ENCODE measurements around the gene GNL3.
A peak's percentile ranks its signal among the peaks of the same experiment; 100 is the strongest.
"Not testable (repeated sequence)": the region's sequence is repeated elsewhere in the genome, so short reads cannot be mapped to it uniquely, and the experiment has no call there.

GNL3 gene, protein sequence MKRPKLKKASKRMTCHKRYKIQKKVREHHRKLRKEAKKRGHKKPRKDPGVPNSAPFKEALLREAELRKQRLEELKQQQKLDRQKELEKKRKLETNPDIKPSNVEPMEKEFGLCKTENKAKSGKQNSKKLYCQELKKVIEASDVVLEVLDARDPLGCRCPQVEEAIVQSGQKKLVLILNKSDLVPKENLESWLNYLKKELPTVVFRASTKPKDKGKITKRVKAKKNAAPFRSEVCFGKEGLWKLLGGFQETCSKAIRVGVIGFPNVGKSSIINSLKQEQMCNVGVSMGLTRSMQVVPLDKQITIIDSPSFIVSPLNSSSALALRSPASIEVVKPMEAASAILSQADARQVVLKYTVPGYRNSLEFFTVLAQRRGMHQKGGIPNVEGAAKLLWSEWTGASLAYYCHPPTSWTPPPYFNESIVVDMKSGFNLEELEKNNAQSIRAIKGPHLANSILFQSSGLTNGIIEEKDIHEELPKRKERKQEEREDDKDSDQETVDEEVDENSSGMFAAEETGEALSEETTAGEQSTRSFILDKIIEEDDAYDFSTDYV

DNA sequence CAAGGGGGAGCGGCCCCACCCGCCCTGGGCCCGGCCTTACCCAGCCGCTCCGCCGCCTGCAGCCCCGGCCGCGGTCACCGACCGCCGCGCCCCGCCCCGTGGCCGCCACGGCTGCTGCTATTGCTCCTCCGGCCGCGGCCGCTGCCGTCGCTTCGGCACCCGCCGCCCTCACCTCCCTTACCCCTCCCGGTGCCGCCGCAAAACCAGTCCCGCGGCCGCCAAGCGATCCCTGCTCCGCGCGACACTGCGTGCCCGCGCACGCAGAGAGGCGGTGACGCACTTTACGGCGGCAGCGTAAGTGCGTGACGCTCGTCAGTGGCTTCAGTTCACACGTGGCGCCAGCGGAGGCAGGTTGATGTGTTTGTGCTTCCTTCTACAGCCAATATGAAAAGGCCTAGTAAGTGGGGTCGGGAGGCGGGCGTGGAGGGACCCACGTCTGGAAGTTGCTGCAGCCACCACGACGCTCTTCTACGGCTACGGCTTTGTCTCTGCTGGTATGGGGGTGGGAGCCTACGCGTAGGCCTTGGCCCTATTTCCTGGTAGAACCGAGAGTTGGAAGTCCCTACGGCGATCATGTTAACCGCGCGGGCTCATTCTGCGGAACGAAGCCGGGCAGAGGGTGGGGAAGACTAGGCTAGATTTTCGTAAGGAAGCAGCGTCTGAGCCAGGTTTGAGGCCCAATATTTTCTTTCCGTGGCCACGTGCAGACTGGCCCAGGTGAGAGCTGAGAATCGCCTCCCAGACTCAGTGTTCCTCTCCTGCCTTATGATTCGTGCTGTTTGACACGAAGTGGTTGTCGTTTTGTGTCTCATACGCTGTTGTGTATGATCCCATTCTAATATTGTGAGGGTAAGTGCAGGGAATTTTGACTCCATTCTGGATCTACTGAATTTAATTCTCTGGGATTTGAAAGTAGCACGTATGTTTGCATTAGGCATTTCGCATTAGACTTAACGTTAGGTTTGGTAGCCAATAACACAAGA, at the start of gene GNL3, which contains the start of gene PBRM1:
GNL3 (plus strand) TSS at position 324 of the 983 bp plus-strand sequence; CDS start at position 385, 61 bp downstream.
PBRM1 (minus strand) TSS at position 205 of the 983 bp plus-strand sequence.
- peak; percentile 85 for DNase-seq (ENCODE audit: low read depth, low spot score)

DNA sequence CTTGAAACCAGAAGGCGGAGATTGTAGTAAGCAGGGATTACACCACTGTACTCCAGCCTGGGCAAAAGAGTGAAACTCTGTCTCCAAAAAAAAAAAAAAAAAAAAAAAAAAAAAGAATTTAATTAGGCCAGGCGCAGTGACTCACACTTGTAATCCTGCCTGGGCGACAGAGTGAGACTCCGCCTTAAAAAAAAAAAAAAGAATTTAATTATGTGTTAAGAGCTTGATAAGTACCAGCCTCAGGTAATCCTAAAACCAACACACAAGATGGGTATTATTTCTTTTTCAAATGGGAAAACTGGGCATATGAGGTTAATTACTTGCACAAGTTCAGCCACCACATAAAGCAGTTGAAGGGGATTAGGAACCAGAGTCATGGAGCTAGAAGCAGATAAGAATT, 49.2 kb upstream of the GNL3 start:
- DNase-seq (ENCODE audit: low read depth, low spot score), result no peak

DNA sequence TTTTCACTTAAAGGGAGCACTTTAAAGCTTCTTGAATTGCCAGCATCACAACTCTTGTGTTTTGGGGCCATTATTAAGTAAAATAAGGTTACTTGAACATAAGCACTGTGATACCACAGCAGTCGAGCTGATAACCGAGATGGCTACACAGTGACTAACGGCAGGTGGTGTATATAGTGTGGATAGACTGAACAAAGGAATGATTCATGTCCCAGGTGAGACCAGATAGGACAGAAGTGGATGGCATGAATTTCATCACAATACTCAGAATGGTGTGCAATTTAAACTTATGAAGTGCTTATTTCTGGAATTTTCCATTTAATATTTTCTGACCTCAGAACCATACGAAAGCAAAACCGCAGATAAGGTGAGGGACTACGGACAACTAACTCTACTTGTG, 40.3 kb upstream of the GNL3 start:
- DNase-seq (ENCODE audit: low read depth, low spot score), result no peak

DNA sequence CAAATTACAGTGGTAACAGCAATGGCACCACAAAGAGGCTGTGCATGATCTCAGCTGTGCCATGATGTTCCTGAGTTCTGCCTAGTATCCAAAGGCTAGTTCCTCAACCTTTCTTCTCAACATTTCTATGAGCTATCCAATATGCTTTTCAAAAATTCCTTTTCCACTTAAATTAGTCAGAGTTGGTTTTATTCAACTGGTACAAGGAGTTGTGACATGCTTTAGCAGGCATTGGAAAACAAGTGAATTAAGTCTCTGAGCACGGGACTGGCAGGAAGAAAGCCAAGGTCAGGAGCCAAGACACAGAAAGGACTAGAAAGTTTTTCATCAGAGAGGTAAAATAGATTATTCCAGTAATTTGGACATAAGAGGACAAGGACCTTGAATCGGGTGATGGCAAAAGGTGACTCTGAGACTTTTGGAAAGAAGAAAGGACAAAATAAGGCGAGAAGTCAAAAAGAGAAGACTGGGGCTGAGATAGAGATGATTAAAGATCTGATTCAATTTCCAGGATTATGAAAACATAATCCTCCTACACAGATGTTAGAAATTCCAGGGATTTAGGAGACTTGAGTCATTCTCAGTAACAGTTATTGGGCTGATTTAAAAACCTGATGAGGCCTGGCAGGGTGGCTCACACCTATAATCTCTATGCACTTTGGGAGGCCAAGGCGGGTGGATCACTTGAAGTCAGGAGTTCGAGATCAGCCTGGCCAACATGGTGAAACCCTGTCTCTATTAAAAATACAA, 36.2 kb upstream of the GNL3 start:
- no peak for DNase-seq (ENCODE audit: low read depth, low spot score)

DNA sequence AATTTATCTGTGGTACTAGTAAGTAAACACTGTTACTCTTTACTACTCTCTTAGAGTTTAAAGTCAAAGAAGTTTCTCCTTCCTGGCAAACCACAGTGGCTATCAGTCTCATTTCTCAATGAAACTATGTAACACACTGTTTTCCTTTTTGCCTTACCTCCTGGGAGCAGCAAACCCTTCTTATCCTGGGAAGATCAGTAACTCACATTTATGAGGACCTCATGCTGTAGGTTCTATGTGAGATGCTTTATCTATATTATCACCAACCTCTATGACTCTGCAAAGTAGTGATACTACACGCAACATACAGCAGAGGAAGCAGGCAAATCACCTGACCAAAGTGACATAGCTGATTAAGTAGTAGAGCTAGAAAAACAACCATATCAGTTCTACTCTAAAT, 35.4 kb upstream of the GNL3 start:
- DNase-seq (ENCODE audit: low read depth, low spot score), result no peak

DNA sequence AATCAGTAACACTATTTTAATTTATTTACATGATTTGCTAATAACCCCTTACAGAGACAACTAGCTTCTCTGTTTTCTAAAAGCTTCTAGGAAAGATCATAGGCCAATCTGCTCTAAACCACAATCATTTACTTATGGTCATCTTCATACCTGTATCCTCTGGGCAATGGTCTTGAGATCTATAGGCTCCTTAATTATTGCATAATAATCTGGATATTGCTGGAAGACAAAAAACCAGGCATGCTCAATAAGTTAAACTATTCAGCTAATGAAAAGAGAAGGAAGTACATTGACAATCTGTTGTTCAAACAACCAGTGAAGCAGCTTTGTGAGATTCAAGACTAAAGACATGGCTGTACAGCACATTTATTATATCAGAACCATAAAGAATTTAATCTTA, 34.2 kb upstream of the GNL3 start:
- DNase-seq (ENCODE audit: low read depth, low spot score), result no peak

DNA sequence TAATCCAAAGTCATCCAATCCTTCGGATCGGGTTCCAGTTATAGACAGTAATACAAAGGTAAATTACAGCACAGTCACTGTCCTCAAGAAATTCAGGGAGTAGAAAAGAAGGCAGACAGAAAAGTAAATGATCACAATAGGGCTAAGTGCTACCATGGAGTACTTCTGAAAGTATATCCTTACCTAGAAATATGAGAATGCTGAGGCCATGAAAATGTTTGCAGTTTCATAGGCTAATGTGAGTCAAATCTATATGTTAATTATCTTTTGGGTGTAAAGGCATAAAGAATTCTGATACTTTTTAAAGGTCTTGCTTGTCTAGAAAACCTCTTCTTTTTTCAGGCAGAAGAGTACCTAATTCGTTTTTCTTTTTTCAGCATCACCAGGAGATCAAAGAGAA, 29.9 kb upstream of the GNL3 start:
- no peak for DNase-seq (ENCODE audit: low read depth, low spot score)

DNA sequence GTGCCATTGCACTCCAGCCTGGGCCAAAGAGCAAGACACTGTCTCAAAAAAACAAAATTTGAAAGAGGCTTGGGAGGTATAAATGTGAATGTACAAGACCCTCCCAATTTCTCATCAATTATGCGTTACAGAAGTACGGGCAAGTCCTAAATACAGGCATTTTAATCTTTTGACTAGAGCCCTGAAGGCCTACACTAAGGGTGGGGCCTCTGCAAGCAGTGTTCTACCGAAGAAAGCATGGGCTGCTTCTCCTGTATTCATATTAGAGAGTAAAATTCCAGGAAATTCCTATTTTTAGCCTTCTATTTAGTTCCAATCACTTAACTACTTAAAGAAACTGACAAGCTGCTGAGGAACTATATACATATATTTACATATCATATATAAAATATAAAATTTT, 25.8 kb upstream of the GNL3 start:
- DNase-seq (ENCODE audit: low read depth, low spot score), result no peak

DNA sequence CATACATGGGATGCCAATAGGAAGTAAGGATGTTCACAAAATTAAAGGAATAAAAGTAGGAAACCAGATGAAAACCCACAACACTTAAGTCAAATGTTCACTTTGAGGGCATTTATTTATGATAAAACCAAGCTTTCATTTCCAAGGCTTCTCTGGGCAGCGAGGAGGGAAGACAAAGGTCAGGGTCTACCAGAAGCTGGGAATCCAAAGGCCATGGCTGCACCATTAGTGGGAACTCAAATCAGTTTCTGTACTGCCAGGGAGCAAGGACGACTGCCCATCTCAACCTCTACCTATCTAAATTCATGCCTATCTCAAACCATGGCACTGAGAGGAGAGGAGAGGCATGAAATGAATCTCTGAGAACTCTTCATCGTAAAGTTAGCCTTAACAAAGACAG, 22.7 kb upstream of the GNL3 start:
- no peak for DNase-seq (ENCODE audit: low read depth, low spot score)

DNA sequence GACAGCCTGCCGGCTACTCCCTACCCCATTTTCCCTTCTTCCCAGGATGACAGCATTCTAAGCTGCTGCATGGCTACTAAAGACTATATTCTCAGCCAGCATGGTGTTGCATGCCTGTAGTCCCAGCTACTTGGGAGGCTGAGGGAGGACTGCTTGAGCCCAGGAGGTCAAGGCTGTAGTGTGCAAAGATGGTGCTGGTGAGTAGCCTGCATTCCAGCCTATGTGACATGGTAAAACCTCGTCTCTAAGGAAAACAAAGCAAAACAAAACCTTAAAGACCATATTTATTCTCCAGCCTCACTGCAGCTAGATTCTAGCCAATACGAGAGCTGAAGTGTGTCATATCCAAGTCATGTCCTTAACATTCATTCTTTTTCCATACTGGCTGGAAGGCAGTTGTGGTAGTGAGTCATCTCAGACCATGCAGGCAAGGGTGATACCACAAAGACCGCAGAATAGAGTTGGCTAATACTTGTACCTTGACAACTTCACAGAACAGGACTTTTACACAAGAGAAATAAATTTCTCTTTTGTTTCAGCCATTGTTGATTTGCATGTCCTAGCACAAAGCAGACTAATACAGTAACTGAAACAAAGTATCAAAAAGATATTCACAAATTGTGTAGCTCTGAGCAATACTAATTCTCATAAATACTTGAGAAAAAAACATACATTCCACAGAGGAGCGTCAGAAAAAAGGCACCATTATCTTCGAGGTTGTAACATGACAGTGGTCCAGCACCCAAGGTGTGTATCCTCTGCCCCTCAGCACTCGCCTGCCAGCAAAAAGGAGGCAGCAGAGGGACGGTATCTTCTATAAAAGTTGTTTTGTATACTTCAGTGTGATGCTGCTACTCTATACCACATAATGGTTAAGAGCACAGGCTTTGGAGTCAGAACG, 15.0 kb upstream of the GNL3 start:
- DNase-seq (ENCODE audit: low read depth, low spot score), result no peak

DNA sequence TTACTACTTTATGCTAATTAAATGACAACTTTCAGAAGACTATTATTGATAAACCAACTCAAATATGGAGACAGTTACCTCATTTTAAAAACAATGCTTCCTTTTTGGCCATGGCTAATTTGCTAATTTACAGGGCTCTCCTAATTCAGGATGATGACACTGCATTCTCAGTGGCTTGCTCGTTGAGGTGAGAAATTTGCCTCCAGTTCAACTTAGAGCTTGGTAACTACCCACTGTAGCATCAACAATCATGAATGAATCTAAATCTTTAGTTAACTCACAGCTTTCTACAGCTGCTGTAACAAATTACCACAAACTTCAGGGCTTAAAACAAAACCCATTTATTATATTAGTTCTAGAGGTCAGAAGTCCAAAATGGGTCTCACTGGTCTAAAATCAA, 14.2 kb upstream of the GNL3 start:
- DNase-seq (ENCODE audit: low read depth, low spot score), result no peak

DNA sequence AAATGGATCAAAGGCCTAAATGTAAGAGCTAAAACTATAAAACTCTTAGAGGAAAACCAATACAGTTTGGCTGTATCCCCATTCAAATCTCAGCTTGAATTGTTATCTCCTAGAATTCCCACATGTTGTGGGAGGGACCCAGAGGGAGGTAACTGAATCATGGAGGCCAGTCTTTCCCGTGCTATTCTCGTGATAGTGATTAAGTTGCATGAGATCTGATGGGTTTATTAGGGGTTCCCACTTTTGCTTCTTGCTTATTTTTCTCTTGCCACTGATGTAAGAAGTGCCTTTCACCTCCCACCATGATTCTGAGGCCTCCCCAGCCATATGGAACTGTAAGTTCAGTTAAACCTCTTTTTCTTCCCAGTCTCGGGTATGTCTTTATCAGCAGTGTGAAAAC, 9.6 kb upstream of the GNL3 start:
- not testable (repeated sequence) for DNase-seq (ENCODE audit: low read depth, low spot score)

DNA sequence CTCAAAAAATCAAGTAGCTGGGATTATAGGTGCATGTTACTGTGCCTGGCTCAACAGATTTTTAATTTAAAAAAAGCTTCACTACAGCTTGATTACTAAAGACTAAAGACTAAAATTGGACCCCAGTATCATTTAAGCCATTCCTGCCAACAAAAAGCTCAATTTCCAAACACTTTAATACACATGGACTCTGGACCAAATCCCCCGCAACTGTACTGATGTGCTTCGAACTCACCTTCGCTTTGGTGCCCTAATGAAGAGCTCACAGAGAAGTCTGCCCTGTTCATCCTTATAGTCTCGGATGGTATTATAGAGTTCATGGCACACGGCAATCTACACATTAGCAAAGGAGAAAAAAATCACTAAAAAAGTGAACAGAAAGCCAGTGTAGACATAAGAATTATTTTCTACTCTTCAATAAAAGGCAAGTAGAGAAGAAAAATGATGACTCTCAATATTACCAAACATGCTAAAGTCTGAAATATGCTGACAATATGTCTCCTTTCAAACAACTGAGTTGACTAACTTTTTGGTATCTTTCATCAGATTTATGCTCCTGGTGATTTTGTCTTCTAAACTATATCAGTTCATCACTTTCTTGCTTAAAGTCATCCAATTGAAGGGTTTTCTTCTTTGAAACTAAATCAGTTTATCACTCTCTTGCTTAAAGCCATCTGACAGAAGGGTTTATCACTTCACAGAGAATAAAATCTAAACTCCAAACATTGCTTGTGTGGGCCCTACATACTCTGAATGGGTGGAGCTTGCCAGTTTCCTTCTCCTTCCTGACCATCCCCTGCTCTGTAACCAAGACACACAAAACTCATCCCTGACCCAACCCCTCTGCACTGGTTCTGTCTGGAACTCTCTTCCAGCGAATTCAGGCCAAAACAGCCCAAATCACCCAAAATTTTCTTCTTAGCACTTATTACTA, 7.3 kb upstream of the GNL3 start:
- DNase-seq (ENCODE audit: low read depth, low spot score), result no peak

DNA sequence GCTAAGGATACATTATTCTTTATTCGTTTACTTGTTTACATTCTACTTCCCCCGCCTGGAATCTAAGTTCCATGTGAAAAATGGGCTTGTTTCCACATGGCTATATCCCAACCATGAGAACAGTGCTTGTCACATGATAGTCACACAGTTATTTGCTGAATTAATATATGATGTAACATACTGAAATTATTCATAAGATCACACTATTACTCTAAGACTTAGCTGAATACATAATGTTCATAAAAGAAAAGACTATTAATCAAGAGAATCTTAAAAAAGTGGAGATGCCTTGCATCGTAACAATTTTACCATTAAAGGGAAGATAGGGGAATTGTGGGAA, 6.7 kb upstream of the GNL3 start:
- DNase-seq (ENCODE audit: low read depth, low spot score), result no peak

DNA sequence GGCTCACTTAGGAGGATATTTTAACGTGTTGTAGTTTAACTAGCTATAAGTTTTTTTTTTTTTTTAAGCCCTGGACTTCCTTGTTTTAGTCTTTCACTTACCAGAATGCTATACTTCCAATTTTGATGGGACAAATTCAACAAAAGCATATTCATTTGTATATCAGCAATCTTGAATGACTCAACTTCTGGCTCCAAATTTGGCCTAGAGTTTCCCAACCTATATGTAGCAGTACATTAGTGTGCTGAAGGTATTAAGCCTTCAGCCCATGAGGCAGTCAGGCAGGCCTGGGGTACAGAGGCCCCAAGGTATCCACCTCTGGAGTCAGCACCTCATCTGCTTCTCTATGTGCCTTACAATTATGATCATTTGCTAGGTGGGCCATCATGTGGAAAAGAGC, 6.0 kb upstream of the GNL3 start:
- no peak for DNase-seq (ENCODE audit: low read depth, low spot score)

DNA sequence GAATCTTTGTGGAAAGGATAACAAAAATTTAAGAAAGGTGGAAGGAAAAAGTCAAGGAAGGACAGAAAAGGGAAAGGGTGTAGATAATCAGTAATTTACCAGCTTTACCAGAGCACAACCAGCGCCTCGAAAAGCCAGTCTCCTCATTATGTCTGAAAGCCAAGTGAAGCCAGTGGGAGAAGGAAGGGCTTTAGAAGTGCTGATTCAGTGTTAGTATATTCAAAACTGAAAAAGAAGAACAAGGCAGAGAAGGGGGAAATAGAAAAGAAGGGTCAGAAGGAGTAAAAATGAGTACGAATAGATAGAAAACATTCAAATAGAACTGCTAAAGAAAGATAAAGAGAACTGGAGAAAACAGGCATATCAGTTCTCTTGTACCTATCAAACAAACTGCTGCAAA, 4.2 kb upstream of the GNL3 start:
- DNase-seq (ENCODE audit: low read depth, low spot score), result no peak

DNA sequence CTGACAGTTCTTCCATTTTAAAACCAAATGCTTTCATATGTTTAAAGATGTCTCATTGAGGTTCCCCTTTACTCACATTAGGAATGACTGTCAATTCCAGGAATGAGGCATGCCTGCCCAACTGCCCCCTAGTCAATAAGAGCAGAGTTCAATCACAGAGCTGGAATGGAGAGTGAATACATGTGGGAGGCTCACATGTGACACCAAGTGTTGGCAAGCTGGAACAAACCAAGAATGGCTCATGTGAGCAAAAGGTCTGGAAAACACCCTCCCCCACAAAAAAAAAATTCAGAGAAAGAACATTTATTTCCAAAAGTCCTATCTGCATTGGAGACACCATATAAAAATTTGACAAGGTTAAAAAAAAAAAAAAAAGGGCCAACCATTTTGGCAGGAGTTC, 3.8 kb upstream of the GNL3 start:
- DNase-seq (ENCODE audit: low read depth, low spot score), result no peak

DNA sequence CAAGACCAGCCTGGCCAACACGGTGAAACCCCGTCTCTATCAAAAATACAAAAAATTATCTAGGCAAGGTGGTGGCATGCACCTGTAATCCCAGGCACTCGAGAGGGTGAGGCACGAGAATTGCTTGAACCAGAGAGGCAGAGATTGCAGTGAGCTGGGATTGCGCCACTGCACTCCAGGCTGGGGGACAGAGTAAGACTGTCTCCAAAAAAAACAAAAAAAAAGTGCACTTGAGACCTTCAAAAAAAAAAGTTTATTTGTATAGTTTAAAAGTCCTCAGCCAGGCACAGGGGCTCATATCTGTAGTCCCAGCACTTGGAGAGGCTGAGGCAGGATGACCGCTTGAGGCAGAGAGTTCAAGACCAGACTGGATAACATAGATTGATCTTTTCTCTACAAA, 2.2 kb upstream of the GNL3 start:
- no peak for DNase-seq (ENCODE audit: low read depth, low spot score)

DNA sequence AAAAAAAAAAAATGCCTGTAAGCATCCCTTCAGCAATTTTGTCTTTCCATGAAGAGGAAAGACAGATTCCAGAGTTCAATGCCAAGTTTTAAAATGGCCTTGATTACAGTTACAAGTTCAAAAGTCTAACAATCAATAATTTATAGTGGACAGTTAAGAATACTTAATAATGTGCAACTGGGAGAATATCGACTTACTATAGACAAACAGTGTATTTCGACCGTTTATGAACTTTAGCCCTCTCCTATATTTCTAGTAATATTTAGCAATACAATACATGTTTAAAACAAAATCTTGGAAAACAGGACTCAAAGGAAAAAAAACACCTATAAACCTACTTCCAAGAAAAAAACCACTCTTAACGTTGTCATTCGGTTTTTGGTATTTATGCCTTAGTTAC, 1.6 kb upstream of the GNL3 start:
- DNase-seq (ENCODE audit: low read depth, low spot score), result no peak

DNA sequence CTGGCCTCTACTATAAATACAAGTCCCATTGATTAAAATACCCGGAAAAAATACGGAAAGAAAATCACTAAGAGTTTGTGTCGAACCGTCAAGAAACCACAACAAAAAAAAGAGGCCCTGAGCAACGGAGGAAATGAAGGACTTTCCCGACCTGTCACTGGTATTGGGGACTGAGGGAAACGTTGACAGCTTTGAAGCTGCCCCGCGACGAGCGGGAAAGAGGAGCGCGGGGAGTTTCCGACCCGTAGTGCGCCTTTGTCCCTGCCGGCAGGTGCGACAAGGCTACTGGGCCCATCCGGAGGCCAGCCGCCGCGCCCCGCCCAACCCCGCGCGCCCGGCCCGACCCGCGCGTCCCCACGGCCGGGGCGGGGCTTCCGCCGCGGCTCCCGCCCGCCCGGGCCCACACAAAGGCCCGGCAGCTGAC, 535 bp upstream of the GNL3 start:
- DNase-seq (ENCODE audit: low read depth, low spot score), result peak; percentile 45

Data from activated CD4-positive, CD25-positive, alpha-beta regulatory T cell treated with anti-CD3 and anti-CD28 coated beads, Interleukin-2, amount 50 U/mL, for 16 hours (primary cell).